A549 (cell line): ENCODE measurements around the gene FOXP3.

ENCODE experiments used
- MAFK ChIP-seq: fragments of 450-650 bp; IDR thresholded peaks from 2 replicates; pipeline ENCODE4 v1.6.1; 2014; ENCODE audit not compliant: partially characterized antibody
- NFE2L2 ChIP-seq: fragments of 150-350 bp; conservative IDR thresholded peaks from 2 replicates; pipeline ENCODE4 v1.6.1; 2014; ENCODE audit warnings: low read length
- POLR2A ChIP-seq: IDR thresholded peaks from 2 replicates; pipeline ENCODE4 v1.6.1; 2012; ENCODE audit warnings: mild to moderate bottlenecking, low read length
- REST ChIP-seq: fragments of 200-600 bp; sonication (generic); IDR thresholded peaks from 2 replicates; pipeline ENCODE4 v1.6.1; 2016; ENCODE audit warnings: antibody characterized with exemption, mild to moderate bottlenecking, moderate library complexity
- ZFP36 ChIP-seq: fragments of 450-650 bp; IDR thresholded peaks from 2 replicates; pipeline ENCODE4 v1.6.1; 2014; ENCODE audit warnings: borderline replicate concordance; ENCODE audit not compliant: partially characterized antibody

GRCh38 chrX:49287665-49288064, 23.2 kb upstream of the FOXP3 start:
- TF ChIP-seq MAFK (no peak), ZFP36 (no peak), POLR2A (no peak), REST (no peak), NFE2L2 (no peak)
